DND-41 (cell line): Measurements from ENCODE around the gene XRN1.
"Not testable (repeated sequence)": the region's sequence is repeated elsewhere in the genome, so short reads cannot be mapped to it uniquely, and the experiment has no call there.

ENCODE experiments used
- CTCF ChIP-seq: IDR thresholded peaks from 2 replicates; pipeline ENCODE4 v1.5.1; 2012; ENCODE audit warnings: borderline replicate concordance, low read length, moderate library complexity, mild to moderate bottlenecking; ENCODE audit not compliant: poor library complexity, severe bottlenecking; ENCODE audit errors: extremely low read depth
- EZH2 ChIP-seq: IDR thresholded peaks from 3 replicates; pipeline ENCODE4 v1.6.1; 2012; ENCODE audit warnings: borderline replicate concordance, low read depth, mild to moderate bottlenecking, moderate library complexity, low read length, inconsistent platforms; ENCODE audit not compliant: severe bottlenecking

GRCh38 chr3:142369576-142369975 is 78.3 kb downstream of the XRN1 start:
- TF ChIP-seq CTCF, EZH2: not testable (repeated sequence)
